HEK293T (cell line): ENCODE data around the gene OPA1.

Experiments used
- CTCF ChIA-PET: fragments of 350-600 bp; formaldehyde crosslinking; extraction: SDS; loops from one replicate; lab custom pipeline; 2021; ENCODE audit warnings: antibody characterized with exemption, inconsistent platforms; lab: Yijun Ruan, JAX
- POLR2A ChIA-PET: fragments of 350-600 bp; formaldehyde crosslinking; extraction: SDS; loops from one replicate; lab custom pipeline; 2020; ENCODE audit warnings: antibody characterized with exemption, inconsistent platforms; lab: Yijun Ruan, JAX
- DNase-seq: peaks from one replicate; pipeline ENCODE4 v3.0.0; 2012; ENCODE audit warnings: mixed read lengths; ENCODE audit errors: extremely low spot score
- ARNT ChIP-seq: fragments of 450-650 bp; IDR thresholded peaks from 2 replicates; pipeline ENCODE4 v1.6.1; 2017; ENCODE audit warnings: mild to moderate bottlenecking
- BHLHE40 ChIP-seq: fragments of 450-650 bp; IDR thresholded peaks from 2 replicates; pipeline ENCODE4 v1.6.1; 2016; ENCODE audit warnings: mild to moderate bottlenecking, moderate library complexity, borderline replicate concordance
- CTBP1 ChIP-seq: fragments of 450-650 bp; IDR thresholded peaks from 2 replicates; pipeline ENCODE4 v1.6.1; 2016; ENCODE audit warnings: borderline replicate concordance
- ELF4 ChIP-seq: fragments of 450-650 bp; IDR thresholded peaks from 2 replicates; pipeline ENCODE4 v1.6.1; 2017; ENCODE audit warnings: antibody characterized with exemption
- FOXA1 ChIP-seq: fragments of 450-650 bp; IDR thresholded peaks from 2 replicates; pipeline ENCODE4 v1.6.1; 2016; ENCODE audit warnings: mild to moderate bottlenecking
- FOXK2 ChIP-seq: fragments of 450-650 bp; IDR thresholded peaks from 2 replicates; pipeline ENCODE4 v1.6.1; 2016; ENCODE audit warnings: mild to moderate bottlenecking
- FOXM1 ChIP-seq: fragments of 450-650 bp; IDR thresholded peaks from 2 replicates; pipeline ENCODE4 v1.6.1; 2017; ENCODE audit warnings: mild to moderate bottlenecking, borderline replicate concordance
- HDGF ChIP-seq: fragments of 450-650 bp; IDR thresholded peaks from 2 replicates; pipeline ENCODE4 v1.6.1; 2017; ENCODE audit warnings: antibody characterized with exemption, borderline replicate concordance
- L3MBTL2 ChIP-seq: fragments of 450-650 bp; conservative IDR thresholded peaks from 2 replicates; pipeline ENCODE4 v1.6.1; 2016; ENCODE audit warnings: mild to moderate bottlenecking
- LEF1 ChIP-seq: fragments of 450-650 bp; IDR thresholded peaks from 2 replicates; pipeline ENCODE4 v1.6.1; 2017; ENCODE audit warnings: mild to moderate bottlenecking, borderline replicate concordance
- NFRKB ChIP-seq: fragments of 450-650 bp; IDR thresholded peaks from 2 replicates; pipeline ENCODE4 v1.6.1; 2016; ENCODE audit warnings: mild to moderate bottlenecking, moderate library complexity
- PKNOX1 ChIP-seq: fragments of 450-650 bp; IDR thresholded peaks from 2 replicates; pipeline ENCODE4 v1.6.1; 2016
- SP1 ChIP-seq: fragments of 450-650 bp; IDR thresholded peaks from 2 replicates; pipeline ENCODE4 v1.6.1; 2017
- SUZ12 ChIP-seq: fragments of 450-650 bp; IDR thresholded peaks from 2 replicates; pipeline ENCODE4 v1.6.1; 2016; ENCODE audit warnings: mild to moderate bottlenecking
- TARDBP ChIP-seq: fragments of 450-650 bp; IDR thresholded peaks from 2 replicates; pipeline ENCODE4 v1.6.1; 2016
- ZNF384 ChIP-seq: fragments of 450-650 bp; IDR thresholded peaks from 2 replicates; pipeline ENCODE4 v1.6.1; 2016

OPA1 gene

DNA sequence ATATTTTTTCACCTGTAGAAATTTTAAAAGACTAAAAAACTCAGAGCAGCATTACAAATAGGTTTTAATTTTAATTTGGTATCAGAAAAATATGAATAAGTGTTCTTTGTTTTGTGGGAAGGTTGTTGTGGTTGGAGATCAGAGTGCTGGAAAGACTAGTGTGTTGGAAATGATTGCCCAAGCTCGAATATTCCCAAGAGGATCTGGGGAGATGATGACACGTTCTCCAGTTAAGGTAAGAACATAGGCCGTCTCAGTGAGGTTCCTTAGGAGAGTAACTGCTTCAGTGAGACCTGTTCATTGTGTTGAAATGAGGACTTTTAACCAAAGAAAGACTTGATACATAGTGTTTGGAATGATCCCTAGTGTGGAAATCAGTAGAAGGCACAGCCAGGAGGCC, 44.8 kb downstream of the OPA1 start:
- no peak for TF ChIP-seq FOXM1
- no peak for TF ChIP-seq FOXK2
- TF ChIP-seq SUZ12 = no peak
- ChIA-PET CTCF (interaction anchor here (0.6 kb wide), 1 partner anchor 346 kb away, joined by 3 read pairs; no protein-coding TSS in a partner anchor), POLR2A (no interaction called here)
- DNase-seq = no peak

- TF ChIP-seq BHLHE40 (no peak), ZNF384 (no peak), PKNOX1 (no peak), CTBP1 (no peak), ELF4 (no peak), ARNT (no peak), TARDBP (no peak), L3MBTL2 (no peak), LEF1 (no peak), HDGF (no peak), FOXM1 (no peak), NFRKB (no peak), SUZ12 (no peak), FOXK2 (no peak), FOXA1 (no peak), SP1 (no peak)
- ChIA-PET CTCF (no interaction called here), POLR2A (no interaction called here)
- no peak for DNase-seq
Observed at GRCh38 chr3:193638833-193639232, 45.8 kb downstream of the OPA1 start.

DNA sequence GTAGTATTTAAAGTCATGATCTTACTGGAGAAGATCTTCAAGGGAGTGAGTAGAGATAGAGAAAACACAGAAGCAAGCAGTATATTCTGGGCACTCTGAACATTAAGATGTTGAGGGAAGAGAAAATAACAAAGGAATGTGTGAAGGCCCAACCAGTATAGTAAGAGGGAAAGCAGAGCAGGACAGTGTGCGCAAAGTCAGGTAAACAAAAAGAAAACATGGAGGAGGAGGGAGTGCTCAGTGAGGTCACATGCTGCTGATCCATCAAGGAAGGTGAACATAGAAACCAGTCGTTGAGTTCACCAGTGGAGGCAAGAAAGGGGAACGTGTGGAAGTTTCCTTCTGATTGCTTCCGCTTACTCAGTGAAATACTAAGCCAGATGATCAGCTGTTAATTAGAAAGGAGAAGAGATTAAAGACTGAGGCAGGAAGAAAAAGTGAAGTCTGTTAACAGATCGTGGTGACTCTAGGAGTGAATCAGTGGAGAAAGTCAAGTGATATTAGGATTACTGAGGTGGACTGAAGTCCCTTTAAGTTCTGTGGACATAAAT, 47.2 kb downstream of the OPA1 start:
- ChIA-PET CTCF (no interaction called here), POLR2A (no interaction called here)
- DNase-seq = no peak
- TF ChIP-seq LEF1 (no peak), ELF4 (no peak), HDGF (no peak), FOXA1 (no peak), L3MBTL2 (no peak), CTBP1 (no peak), FOXK2 (no peak), ZNF384 (no peak), SUZ12 (no peak), SP1 (no peak)

DNA sequence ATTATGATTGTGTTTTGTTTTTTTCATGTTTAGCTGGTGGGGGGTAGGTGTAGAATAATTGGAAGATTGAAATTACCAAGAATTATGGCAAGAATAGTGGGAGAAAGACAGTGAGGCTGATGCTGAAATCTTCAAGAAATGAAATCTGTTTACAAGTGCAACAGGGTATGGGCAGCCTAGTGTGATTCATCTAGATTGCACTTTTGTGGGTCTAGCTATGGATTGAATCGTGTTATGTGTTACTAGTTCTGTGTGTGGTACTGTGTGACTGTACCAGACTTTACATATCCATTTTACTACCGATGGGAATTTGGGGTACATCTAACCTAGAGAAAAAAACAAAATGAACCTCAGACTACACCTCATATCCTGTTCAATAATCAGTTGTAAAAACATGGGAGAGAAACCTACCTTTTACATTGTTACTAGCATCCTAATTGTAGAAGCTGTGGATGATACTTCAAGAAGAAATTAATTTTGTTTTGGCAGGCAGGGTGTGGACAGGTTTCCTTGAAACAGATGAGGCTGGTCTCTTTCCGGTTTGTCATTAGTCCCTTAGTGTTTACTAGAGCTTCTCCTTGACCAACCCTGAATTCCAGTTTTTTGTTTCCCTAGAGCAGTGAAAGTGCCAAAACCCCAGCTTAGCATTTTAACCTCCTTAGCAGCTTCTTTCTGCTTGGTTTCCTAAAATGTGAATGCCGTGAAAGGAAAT, 47.9 kb downstream of the OPA1 start:
- no peak for TF ChIP-seq PKNOX1
- no peak for TF ChIP-seq NFRKB
- TF ChIP-seq L3MBTL2 = no peak
- TF ChIP-seq CTBP1 = no peak
- TF ChIP-seq SUZ12 = no peak
- no peak for TF ChIP-seq ZNF384
- TF ChIP-seq TARDBP = no peak
- no peak for TF ChIP-seq HDGF
- DNase-seq = no peak
- ChIA-PET CTCF (no interaction called here), POLR2A (no interaction called here)

DNA sequence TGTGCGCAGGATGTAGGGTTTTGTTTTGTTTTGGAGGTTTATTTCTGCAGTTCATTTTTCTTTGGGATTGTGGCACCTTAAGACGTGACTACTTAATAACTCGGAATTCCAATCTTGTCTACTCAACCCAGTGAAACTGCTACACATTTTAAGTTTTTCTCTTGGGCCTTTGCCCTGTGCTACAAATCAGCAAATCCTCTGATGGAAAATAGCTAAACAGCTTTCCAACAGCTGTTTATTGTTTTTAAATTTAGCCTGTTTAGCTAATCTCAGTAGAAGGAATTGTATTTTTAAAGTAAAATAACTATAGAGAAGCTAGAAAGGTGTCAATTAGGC, 48.4 kb downstream of the OPA1 start:
- ChIA-PET CTCF (no interaction called here), POLR2A (no interaction called here)

GRCh38 chr3:193645806-193646205, 52.8 kb downstream of the OPA1 start:
- ChIA-PET POLR2A (no interaction called here), CTCF (interaction anchor here (0.7 kb wide), 1 partner anchor 14 kb away, joined by 3 read pairs; no protein-coding TSS in a partner anchor)
- TF ChIP-seq PKNOX1 (no peak), SP1 (no peak)

More for the DNA sequence above, 48.4 kb downstream of the OPA1 start:
- no peak for TF ChIP-seq PKNOX1
- TF ChIP-seq SP1 = no peak
- no peak for TF ChIP-seq HDGF
- TF ChIP-seq LEF1 = no peak
- no peak for TF ChIP-seq L3MBTL2
- TF ChIP-seq FOXK2 = no peak
- no peak for DNase-seq

More at GRCh38 chr3:193645806-193646205, 52.8 kb downstream of the OPA1 start:
- no peak for DNase-seq
